K562 (cell line): ENCODE measurements around the gene GDAP2.

Experiments
- HNRNPL ChIP-seq: fragments of 200-400 bp; formaldehyde crosslinking; IDR thresholded peaks from 2 replicates; pipeline ENCODE4 v1.6.1; 2017; ENCODE audit warnings: low read depth, mild to moderate bottlenecking, low read length
- POLR2B ChIP-seq: fragments of 450-650 bp; IDR thresholded peaks from 2 replicates; pipeline ENCODE4 v1.6.1; 2018; ENCODE audit warnings: low read depth; ENCODE audit not compliant: partially characterized antibody
- SIN3B ChIP-seq: fragments of 450-650 bp; IDR thresholded peaks from 2 replicates; pipeline ENCODE4 v1.6.1; 2017; ENCODE audit warnings: low read depth, mild to moderate bottlenecking, moderate library complexity
- ZNF274 ChIP-seq: IDR thresholded peaks from 2 replicates; pipeline ENCODE4 v1.6.1; 2011; ENCODE audit warnings: low read depth, mild to moderate bottlenecking, low read length, moderate library complexity, borderline replicate concordance
- TF ChIP-seq, protein P1 (sequence below): fragments of 250-450 bp; sonication (Bioruptor Pico); IDR thresholded peaks from 2 replicates; pipeline ENCODE4 v1.5.0; 2020; ENCODE audit warnings: mild to moderate bottlenecking, borderline replicate concordance

DNA sequence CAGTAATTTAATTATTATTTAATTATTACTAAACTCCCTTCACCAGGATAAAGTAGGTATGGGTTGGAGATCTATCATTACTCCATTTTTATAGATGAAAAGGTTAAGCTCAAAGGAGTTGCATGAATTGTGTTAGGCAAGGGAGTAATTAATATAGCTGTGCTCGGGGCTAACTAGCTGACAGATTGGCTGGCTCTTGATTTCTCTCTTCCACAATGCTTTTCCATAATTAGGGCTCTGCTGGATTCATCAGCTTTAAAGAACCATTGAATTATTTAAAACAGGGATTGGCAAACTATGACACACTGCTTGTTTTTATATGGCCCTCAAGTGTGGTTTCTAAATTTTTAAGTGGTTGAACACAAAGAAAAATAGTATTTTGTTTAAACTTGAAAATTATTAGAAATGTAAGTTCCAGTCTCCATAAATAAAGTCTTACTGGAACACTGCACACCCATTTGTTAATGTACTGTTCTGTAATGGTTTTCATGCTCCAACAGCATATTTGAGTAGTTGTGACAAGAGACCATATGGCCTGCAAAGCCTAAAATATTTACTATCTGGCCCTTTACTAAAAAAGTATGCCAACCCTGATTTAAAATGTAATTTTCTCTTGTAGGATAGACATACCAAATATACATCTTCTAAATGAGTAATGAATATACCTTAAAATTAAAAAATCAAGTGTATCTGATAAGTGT lies 76.4 kb downstream of the GDAP2 start:
- TF ChIP-seq, protein P1, sequence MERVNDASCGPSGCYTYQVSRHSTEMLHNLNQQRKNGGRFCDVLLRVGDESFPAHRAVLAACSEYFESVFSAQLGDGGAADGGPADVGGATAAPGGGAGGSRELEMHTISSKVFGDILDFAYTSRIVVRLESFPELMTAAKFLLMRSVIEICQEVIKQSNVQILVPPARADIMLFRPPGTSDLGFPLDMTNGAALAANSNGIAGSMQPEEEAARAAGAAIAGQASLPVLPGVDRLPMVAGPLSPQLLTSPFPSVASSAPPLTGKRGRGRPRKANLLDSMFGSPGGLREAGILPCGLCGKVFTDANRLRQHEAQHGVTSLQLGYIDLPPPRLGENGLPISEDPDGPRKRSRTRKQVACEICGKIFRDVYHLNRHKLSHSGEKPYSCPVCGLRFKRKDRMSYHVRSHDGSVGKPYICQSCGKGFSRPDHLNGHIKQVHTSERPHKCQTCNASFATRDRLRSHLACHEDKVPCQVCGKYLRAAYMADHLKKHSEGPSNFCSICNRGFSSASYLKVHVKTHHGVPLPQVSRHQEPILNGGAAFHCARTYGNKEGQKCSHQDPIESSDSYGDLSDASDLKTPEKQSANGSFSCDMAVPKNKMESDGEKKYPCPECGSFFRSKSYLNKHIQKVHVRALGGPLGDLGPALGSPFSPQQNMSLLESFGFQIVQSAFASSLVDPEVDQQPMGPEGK (CRISPR knock-in tag), result no peak
- TF ChIP-seq HNRNPL (no peak), SIN3B (no peak), ZNF274 (no peak), POLR2B (no peak)
